HG03565 (cell line): ENCODE results near the gene GFPT1.

Experiments used
- ATAC-seq: cut with Tn5 transposase; IDR thresholded peaks from one replicate; pipeline ENCODE4 v1.9.1; 2021; ENCODE audit warnings: mild to moderate bottlenecking, moderate library complexity; ENCODE audit not compliant: unreplicated experiment

Gene GFPT1

DNA sequence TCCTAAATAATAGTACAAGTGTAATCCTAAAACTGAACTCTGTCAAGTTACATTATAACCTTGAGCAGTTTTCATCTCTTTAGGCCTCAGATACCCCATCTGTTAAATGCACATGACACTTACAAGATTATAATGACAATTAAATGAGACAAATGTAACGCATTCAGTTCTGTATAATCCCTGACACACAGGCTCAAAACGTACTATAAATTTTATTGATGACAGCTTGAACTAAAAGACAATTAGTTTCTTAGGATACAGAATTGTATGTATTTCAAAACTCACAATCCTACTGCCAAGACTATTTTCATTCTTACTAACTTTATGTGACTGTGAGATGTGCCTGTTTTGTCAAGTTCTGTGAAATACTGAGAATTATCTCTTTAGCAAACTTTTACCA is 56.2 kb downstream of the GFPT1 start:
- no peak for ATAC-seq

DNA sequence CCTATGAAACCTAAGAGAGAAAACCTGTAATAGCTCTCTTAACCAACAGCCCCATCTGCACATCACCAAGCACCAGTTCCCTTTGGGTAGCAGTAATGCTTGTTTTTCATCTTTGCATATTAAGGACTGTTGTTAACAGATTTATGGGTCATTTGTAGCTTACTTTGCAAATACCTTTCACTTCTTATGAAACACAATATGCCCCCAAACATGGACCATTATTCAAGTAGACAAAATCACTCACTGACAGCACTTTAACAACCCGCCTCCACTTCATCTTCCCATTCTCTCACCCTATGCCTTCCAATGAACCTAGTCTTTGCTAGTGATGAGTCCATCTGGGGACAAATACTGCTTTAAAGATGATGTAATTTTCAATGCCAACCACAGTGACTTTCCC is 64.4 kb downstream of the GFPT1 start:
- no peak for ATAC-seq

DNA sequence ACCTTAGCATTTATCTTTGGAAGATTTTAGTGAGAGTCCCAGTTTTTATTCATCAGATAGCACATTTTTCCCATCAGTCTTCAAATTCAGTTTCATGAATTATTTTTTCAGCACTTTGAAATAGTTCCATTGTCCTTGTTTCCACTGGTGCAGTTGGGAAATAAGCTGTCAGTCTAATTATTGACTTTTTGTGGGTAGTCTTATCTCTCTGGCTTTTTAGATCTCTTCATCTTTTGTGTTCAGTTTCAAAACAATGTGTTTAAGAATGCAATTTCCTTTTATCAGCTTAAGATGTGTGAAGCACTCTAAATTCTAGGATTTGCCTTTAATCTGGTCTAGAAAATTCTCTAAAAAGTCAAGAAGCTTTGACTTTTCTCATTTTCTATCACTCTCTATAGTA is 70.5 kb downstream of the GFPT1 start:
- ATAC-seq = no peak

DNA sequence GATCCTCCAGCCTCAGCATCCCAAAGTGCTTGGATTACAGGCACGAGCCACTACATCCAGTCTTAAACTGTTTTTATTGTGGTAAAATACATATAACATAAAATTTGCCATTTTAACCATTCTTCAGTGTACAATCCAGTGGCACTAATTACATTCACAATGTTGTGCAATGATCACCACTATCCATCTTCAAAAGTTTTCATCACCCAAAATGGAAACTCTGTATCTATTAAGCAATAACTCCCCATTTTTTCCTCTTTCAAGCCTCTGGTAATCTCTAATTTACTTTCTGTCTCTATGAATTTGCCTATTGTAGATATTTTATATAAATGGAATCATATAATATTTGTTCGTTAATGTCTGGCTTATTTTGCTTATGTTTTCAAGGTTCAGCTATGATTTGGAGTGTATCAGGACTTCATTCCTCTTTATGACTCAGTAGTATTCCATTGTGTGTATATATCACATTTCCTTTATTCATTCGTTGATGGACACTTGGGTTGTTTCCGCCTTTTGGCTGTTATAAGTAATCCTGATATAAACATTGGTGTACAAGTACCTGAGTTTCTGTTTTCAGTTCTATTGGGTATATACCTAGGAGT is 71.8 kb downstream of the GFPT1 start:
- ATAC-seq = no peak

DNA sequence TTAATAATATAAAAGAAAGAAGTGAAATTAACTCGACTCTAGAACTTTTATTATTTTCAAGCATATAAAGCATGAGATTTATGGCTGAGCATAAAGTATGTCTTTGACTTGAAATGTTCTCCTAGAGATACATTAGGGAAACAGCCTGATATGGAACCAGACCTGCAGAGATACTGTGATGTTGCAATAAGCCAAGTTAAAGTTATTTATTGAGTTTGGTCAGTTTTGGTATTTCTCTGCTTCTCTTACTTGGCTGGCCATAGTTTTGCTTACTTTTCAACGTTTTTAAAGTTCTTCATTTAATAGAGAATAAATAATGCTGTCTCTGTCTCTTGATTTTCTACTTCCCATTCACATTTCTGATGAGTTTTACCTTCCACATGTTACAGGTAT is 76.0 kb downstream of the GFPT1 start:
- ATAC-seq = no peak

DNA sequence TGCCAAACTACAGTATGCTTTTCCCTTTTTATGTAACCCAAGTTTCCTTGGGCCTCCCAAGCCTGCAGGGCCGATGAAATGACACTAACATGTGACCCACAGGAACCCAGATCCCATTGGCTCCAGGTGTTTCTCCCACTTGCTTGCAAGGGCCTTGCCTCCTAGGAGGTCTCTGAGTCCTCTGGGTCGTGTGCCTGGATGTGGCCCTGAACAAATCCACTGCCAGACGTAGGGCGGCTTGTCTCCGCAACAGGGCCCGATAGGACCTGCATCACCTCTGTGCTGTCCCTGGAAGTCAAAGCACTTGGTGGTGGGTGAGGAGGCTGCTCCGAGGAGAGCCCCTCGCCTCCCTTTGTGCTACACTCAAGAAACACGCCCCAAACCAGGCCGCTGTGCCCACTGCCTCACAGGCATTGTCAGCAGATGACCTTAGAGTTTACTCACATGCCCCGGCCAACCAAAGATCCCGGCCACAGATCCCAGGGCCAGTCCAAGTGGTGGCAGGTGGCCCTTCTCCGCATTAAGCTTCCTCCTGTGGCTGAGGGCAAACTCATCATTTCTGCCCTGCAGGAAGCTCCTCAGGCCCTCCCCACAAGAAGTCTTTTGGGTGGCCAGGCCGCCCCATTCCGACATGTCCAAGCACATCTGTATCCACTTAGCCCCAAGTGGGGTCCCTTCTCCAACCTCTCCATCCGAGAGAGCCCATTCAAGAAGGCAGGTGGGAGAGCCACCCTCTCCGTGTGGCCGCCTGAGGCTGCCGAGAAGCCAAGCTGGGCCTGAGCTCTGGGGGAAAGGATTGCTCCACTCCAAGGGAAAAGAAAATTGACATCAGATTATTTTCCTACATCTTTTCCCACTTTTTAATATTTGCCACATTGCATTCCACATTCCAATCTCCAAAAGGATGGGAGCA is 76.7 kb downstream of the GFPT1 start:
- ATAC-seq = no peak

DNA sequence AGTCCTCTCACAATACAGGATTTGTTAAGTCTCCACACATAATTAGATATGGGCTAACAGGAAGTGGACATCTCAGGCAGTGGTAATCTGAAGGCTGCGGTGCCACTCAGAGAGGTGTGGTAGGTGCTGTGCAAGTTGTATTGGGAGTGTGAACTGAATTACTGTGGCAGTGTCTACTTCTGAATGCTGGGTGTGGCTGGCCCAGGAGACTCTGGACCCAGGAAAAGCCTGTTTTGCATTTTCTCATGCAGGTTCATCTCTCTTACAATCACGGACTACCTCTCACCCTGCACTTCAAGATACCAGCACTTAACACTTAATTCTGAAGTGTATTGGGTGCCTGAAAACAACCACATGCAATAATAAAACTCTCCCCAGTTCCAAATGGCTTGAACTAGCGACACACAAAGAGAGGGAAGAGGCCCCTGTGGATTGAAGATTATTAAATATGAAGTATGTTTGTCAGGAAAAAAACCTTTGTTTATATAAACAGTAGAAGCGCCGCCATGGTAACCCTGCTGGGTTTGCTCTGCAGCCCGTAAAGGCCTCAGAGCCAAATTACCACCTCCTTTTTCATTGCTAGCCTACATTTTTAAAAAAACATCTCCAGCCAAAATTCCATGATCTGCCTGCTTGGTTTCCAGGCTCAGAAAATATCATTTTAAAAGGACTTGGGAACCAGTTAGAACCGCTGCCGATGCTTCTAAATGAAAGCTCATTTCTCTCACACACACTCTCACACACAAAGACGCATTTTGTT is 77.5 kb downstream of the GFPT1 start:
- ATAC-seq = no peak

DNA sequence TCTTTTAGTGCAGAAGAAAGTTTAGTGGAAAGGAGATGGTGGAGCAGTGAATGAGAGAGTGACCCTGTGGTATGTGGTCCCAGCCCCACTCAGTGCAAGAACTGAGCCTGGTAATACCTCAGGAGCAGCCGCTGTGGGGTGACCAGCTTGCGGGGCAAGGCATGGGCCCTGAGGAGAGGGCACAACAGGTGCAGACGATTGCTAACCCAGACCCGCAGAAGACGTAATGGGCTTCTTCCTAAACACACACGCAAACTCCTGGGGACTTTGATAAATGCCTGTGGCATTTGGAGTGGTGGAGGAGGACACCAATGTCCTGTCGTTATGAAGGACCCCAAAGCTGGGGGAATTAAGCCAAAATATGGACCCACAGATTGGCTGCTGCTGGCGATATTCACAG is 78.7 kb downstream of the GFPT1 start:
- ATAC-seq = no peak

DNA sequence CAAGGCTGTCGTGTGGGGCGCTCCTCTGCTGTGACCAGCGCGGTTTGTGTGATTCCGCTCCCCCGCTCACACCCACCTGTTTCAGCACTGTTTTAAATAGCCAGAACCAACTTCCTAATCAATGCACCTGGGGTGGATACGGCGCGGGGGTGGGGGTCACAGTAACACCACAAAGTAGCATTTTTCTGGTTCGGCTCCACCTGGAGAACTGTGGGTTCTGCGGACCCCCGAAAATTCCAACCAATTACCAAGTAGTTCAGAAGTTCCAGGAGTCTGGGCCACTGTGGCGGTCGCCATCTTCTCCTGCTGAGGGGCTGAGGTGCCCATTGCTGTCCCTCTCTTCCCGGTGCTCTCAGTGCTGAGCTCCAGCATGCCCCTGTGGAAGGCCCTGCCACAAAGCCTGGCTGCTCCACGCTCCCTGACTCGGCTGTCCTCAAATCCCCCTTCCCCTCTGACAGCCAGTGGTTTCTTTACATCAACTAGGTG is 79.4 kb downstream of the GFPT1 start:
- ATAC-seq = no peak

DNA sequence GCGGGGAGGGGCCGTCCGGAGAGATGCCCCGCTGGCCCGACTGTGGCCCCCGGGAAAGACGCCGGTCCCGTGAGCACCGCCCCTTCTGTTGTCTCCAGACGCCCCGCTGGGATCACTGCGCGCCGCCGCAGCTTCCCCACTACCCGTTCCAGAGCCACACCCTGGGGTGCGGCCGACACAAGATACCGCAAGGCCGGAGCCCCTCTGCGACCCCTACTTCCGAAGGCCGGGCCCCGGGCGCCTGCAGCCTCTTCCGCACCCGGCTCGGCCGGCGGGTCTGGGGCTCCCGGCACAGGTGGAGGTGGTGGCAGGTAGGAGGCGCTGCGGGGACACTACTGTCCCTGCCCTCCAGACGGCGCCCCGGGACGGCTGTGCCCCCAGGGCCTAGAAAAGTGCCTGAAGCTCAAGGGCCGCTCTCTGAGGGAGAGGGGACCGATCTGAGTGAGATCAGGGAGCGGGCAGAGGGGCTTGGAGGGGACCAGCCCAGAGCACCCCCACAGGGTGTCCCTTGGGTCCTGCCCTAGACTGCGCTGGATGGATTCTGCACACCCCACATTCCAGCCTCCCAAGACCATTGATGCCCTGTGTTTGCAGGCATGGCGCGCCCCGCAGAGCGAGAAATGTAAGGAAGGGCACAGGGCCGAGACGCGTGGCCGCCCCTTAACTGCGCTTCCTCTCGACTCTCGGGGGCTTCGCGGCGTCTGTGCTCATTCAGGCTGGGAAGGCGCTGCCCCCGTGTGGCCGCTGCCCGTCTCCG is 80.0 kb downstream of the GFPT1 start:
- peak; percentile 70 for ATAC-seq

DNA sequence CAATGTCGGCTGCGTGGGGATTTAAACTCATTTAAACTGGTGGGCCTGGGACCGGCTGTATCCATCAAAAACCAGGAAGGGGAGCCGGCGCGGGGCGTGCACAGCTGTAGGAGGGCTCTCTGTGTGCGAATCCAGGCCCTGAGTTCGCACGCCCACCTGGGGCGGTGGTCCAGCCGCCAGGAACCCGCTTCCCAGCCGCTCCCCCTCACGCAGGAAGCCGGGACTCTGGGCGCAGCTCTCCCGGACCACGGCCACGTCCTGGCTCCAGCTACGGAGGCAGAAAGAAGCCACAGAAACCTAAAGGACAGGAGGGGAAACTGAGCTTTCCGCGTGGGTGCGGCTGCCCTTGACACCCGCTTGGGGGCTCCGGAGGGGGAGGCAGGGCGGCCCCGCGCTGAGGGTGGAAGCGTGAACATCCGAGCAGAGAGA is 80.6 kb downstream of the GFPT1 start:
- no peak for ATAC-seq

DNA sequence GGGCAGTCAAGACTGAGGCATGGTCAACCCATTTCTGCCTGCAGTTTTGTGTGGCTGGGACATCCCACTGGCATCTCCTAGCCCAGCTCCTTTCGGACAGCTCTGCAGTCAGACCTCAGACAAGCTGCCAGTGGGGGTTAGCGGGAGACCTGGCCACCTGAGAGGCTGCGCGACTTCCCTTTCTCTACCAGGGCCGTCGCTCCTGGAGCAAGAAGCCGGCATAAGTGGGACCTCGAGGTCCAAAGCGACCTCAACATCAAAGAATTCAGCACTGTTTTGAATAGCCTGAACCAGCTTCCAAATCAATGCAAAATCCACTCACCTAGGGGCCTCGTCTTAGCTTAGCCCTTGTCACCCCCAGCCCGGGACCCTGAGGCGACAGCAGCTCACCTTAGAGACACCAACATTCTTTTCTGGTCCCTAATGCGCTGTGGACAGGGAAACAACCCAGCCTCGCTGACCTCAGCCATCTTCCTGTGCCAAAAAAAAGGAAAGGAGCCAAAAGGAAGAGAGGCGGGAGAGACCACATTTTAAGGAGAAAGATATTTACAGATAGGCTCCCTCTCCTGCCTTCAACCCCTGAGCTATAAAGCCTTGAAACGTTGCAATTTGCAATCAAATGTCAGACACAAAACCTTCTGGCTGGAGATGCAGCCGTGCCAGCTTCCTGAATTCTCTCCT is 81.2 kb downstream of the GFPT1 start:
- no peak for ATAC-seq

DNA sequence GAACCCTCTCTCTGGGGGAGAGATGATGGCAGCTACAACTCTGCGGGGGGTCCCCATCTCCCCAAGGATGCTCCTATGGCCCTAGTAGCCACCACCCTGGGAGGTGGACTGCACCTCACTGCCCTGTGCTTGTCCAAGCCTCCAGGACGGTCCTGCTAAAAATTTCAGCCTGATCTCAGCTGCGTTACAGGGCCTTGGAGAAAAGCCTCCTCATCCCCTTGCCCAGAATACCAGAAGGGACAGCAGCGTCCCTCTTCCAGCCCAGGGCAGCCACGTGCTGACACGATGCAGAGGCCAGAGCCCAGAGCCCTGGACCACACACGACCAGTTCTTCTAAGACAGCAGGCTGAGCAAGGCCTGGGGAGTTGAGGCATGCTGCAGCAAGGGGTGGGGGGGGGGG is 81.9 kb downstream of the GFPT1 start:
- no peak for ATAC-seq

DNA sequence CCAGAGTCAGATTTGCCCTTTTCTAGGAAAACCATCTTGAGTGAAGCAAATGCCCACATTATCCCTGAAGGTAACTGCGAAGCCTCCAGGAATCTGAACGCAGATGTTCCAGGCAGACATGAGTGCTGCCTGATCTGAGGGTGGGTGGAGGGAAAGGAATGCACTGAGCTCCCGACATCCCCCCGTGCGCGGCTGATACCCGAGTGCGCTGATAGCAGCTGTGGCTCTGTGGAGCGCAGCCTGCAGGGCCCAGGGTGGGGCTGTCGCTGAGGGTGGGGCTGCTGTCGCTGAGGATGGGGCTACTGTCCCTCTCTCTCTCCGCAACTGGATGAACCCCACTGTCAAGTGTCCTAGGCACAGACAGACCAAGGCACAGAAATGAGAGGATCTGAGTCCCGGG is 82.4 kb downstream of the GFPT1 start:
- no peak for ATAC-seq

DNA sequence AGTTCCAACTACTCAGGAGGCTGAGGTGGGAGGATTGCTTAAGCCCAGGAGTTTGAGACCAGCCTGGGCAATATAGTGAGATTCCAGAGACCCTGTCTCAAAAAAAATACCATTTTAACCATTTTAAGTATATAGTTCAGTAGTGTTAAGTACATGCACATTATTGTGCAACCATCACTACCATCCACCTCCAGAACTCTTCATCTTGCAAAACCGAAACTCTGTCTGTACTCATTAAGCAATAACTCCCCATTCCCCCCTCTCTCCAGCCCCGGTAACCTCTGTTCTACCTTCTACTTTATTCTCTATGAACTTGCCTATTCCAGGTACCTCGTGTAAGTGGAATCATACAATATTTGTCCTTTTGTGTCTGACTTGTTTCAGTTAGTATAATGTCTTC is 86.4 kb downstream of the GFPT1 start:
- ATAC-seq = no peak

DNA sequence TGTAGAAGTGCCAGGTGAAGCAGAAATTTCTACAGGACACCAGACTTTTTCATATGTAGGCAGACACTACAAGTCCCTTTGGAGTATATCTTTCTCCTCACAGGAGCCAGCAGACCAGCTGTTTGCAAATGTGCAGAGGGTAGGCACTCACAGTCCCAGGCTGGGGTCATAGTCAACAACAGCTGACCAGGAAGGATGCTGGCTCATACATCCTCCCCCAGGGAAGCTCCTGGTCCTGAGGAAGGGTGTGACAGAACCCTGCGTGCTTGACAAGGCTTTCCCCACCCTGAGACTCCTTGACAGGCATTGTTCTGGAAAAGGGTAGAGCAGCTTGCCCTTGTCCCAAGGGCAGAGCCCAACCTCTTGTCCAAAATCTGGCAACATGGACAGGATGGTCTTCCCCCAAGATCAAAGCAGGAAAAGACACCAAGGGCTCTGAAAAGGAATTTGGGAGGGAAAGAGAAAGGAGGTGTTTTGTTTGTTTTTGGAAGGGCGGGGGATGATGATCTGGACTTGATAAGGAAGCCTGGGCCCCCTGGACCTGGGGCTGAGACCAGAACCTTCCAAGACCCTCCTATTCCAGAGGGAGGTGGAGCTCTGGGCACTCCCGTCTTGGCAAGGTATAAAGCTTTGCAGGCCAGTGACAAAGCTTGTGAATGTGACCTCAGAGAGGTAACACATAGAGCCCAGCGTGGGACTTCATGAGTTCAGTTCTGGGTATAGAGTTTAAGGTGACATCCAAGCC is 87.1 kb downstream of the GFPT1 start:
- ATAC-seq = no peak

DNA sequence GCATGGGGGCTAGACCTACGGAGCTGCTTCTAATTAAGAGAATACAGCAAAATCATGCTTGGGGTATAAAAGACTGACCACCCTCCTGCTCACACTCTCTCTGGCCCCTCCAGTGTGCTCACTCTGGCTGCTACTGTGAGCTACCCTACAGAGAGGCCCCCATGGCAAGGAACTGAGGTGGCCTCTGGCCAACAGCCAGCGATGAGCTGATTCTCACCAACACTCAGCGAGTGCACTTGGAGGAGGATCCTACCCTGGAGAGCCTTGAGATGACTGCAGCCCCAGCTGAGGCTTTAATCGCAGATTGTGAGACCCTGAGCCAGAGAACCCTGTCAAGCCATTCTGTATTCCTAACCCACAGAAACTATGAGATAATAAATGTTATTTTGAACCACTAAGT is 88.2 kb downstream of the GFPT1 start:
- no peak for ATAC-seq

DNA sequence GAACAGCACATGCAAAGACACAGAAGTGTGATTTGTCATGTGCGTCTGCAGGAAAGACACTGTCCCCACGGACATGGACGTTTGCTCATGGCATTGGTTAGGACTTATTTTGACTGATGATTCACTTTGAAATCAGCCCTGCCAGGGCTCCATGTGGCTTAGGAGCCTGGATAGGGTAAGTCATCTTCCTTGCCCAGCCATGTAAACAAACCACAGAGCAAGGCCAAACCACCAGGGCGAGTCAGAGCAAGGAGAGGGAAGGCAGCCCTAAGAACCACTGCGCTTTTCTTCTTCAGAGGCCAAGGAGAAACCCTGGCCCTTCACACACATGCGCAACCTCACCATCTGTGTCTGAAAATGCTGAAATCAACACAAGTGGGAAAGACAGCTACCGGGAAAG is 88.8 kb downstream of the GFPT1 start:
- ATAC-seq = no peak

DNA sequence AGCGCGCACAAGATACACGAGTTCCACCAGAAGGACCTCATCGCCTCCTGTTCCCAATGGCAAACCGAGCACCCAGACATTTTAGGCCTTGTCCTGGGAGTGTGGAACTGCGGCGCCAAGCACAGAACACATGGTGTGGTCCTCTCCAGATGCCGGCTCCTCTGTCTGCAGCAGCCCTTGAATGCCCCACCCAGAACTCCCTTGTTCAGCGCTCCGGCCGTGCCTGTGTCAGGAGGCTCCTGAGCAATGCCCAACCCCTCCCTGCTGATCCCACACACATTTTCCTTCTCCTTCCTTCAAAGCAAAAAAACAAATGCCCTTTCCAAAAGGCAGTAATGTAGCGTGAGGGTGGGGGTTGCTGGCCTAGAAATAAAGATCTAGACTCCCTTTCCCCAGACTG is 89.8 kb downstream of the GFPT1 start:
- ATAC-seq = no peak

DNA sequence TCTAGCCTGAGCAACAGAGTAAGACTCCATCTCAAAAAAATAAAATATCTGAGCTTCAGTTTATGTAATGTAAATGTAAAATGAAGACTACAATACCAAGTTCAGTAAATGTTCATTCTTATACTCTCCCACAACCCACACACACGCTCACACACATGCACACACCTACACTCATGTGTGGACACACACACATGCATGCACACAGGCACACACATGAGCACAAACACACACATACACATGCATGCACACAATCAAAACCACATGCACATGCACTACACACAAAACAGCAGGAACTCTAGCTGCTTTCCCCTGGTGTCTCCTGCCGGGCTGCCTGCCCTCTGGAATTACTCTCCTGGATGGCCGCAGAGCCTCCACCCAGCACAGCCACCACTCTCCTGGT is 90.6 kb downstream of the GFPT1 start:
- no peak for ATAC-seq
